ENCODE measurements around the gene ADARB2. TPM values are rescaled to one million over a fixed set of nuclear protein-coding genes. Genes with fewer than 3 reads are reported as not detected.

ADARB2 gene
- total and polyA plus RNA-seq, 2 experiments from 2014 or later: 0.13 to 0.48 TPM

GRCh38 chr10:1284076-1284475 lies 453.2 kb downstream of the ADARB2 start:
- Histone ChIP-seq H3K4me2 (no peak overlapping the region), H3K9me3 (ENCODE audit: low read depth) (no peaks in the 10 kb centered on the region), H3K4me3 (no peak overlapping the region), H4K20me1 (ENCODE audit: insufficient read depth, poor library complexity, severe bottlenecking) (no peaks in the 10 kb centered on the region), H3K4me1 (ENCODE audit: insufficient read depth) (no peaks in the 10 kb centered on the region), H3K9me2 (replicated peaks; ENCODE audit: insufficient read depth) (no peaks in the 10 kb centered on the region), H3K27ac (no peak overlapping the region), H2AFZ (no peak overlapping the region), H3K27me3 (peaks cover 4% of the 10 kb centered on the region), H3K36me3 (replicated peaks; ENCODE audit: insufficient read depth, low read depth) (no peaks in the 10 kb centered on the region), H3K79me2 (no peaks in the 10 kb centered on the region)
- 71% methylated on average over 8 of the region's 8 CpGs for WGBS (ENCODE audit: low lambda C conversion rate, missing lambda C conversion rate)
- no peak for DNase-seq (ENCODE audit: low spot score)
- no peak for TF ChIP-seq EZH2 (IDR thresholded peaks at IDR 0.05; ENCODE audit: borderline replicate concordance)
- TF ChIP-seq EZH2phosphoT487 (IDR thresholded peaks at IDR 0.05; ENCODE audit: low read depth, severe bottlenecking, unreplicated experiment): no peak
- TF ChIP-seq CTCF (IDR thresholded peaks at IDR 0.05; ENCODE audit: poor library complexity): no peak

- Histone ChIP-seq H3K4me2 (no peak overlapping the region), H3K36me3 (replicated peaks; ENCODE audit: insufficient read depth, low read depth) (no peaks in the 10 kb centered on the region), H3K27ac (no peak overlapping the region), H3K9me3 (ENCODE audit: low read depth) (no peaks in the 10 kb centered on the region), H3K9me2 (replicated peaks; ENCODE audit: insufficient read depth) (no peaks in the 10 kb centered on the region), H4K20me1 (ENCODE audit: insufficient read depth, poor library complexity, severe bottlenecking) (no peaks in the 10 kb centered on the region), H3K4me3 (no peak overlapping the region), H2AFZ (no peak overlapping the region), H3K79me2 (no peaks in the 10 kb centered on the region), H3K4me1 (ENCODE audit: insufficient read depth) (no peaks in the 10 kb centered on the region), H3K27me3 (peaks cover 4% of the 10 kb centered on the region)
- TF ChIP-seq CTCF (IDR thresholded peaks at IDR 0.05; ENCODE audit: poor library complexity) (no peak), EZH2 (IDR thresholded peaks at IDR 0.05; ENCODE audit: borderline replicate concordance) (no peak), EZH2phosphoT487 (IDR thresholded peaks at IDR 0.05; ENCODE audit: low read depth, severe bottlenecking, unreplicated experiment) (no peak)
- DNase-seq (ENCODE audit: low spot score): no peak
- WGBS (ENCODE audit: low lambda C conversion rate, missing lambda C conversion rate): 92% methylated on average over 9 of the region's 9 CpGs
Observed at GRCh38 chr10:1281405-1281782, 455.9 kb downstream of the ADARB2 start.

GRCh38 chr10:1280466-1281404 lies 456.6 kb downstream of the ADARB2 start:
- Histone ChIP-seq H4K20me1 (ENCODE audit: insufficient read depth, poor library complexity, severe bottlenecking) (no peaks in the 10 kb centered on the region), H3K27me3 (peaks cover 4% of the 10 kb centered on the region), H2AFZ (no peak overlapping the region), H3K4me1 (ENCODE audit: insufficient read depth) (no peaks in the 10 kb centered on the region), H3K36me3 (replicated peaks; ENCODE audit: insufficient read depth, low read depth) (no peaks in the 10 kb centered on the region), H3K27ac (no peak overlapping the region), H3K9me3 (ENCODE audit: low read depth) (no peaks in the 10 kb centered on the region), H3K9me2 (replicated peaks; ENCODE audit: insufficient read depth) (no peaks in the 10 kb centered on the region), H3K4me3 (no peak overlapping the region), H3K4me2 (no peak overlapping the region), H3K79me2 (no peaks in the 10 kb centered on the region)
- WGBS (ENCODE audit: low lambda C conversion rate, missing lambda C conversion rate): 80% methylated on average over 19 of the region's 19 CpGs
- no peak for DNase-seq (ENCODE audit: low spot score)
- TF ChIP-seq EZH2phosphoT487 (IDR thresholded peaks at IDR 0.05; ENCODE audit: low read depth, severe bottlenecking, unreplicated experiment) (no peak), EZH2 (IDR thresholded peaks at IDR 0.05; ENCODE audit: borderline replicate concordance) (no peak), CTCF (IDR thresholded peaks at IDR 0.05; ENCODE audit: poor library complexity) (no peak)

All from hepatocyte (in vitro differentiated cells).